Ramos (cell line): ENCODE data around the gene SLC16A3.

Source experiments
- in situ Hi-C: fragments of 300-500 bp; cut with MboI; formaldehyde crosslinking; loops from one replicate; pipeline ENCODE4 v1.14.3; 2022; ENCODE audit warnings: low sequenced_read_pairs; ENCODE audit not compliant: unreplicated experiment

Gene SLC16A3

GRCh38 chr17:82219753-82220709 lies 8.8 kb upstream of the SLC16A3 start:
- in situ Hi-C loops: no loop called here

- in situ Hi-C loops: no loop called here
These were observed 7.4 kb upstream of the SLC16A3 start for GRCh38 chr17:82221341-82221902.

- in situ Hi-C loops: no loop called here
These were observed 6.0 kb upstream of the SLC16A3 start for GRCh38 chr17:82222816-82223215.

GRCh38 chr17:82223517-82223916 lies 5.3 kb upstream of the SLC16A3 start:
- in situ Hi-C loops: no loop called here

- in situ Hi-C loops: no loop called here
These were observed 4.2 kb upstream of the SLC16A3 start for GRCh38 chr17:82224666-82225065.

- in situ Hi-C loops: no loop called here
These were observed 3.3 kb upstream of the SLC16A3 start for GRCh38 chr17:82225368-82226029.

- in situ Hi-C loops: no loop called here
These were observed 2.6 kb upstream of the SLC16A3 start for GRCh38 chr17:82226146-82226808.

- in situ Hi-C loops: no loop called here
These were observed 1.8 kb upstream of the SLC16A3 start for GRCh38 chr17:82226809-82227628.

GRCh38 chr17:82227629-82228277 lies 1.1 kb upstream of the SLC16A3 start:
- in situ Hi-C loops: no loop called here

- in situ Hi-C loops: no loop called here
These were observed 482 bp upstream of the SLC16A3 start for GRCh38 chr17:82228278-82228841.

GRCh38 chr17:82229698-82230608 lies 1.1 kb downstream of the SLC16A3 start:
- in situ Hi-C loops: no loop called here

- in situ Hi-C loops: no loop called here
These were observed 1.9 kb downstream of the SLC16A3 start for GRCh38 chr17:82230609-82231311.

- in situ Hi-C loops: no loop called here
These were observed 2.4 kb downstream of the SLC16A3 start for GRCh38 chr17:82231312-82231561.

- in situ Hi-C loops: no loop called here
These were observed 2.9 kb downstream of the SLC16A3 start for GRCh38 chr17:82231562-82232321.

- in situ Hi-C loops: no loop called here
These were observed 3.5 kb downstream of the SLC16A3 start for GRCh38 chr17:82232322-82232820.

- in situ Hi-C loops: no loop called here
These were observed 4.3 kb downstream of the SLC16A3 start for GRCh38 chr17:82232876-82233785.
